ENCODE measurements around the gene C11orf98. TPM values are rescaled to one million over a fixed set of nuclear protein-coding genes. Genes with fewer than 3 reads are reported as not detected.
"Not testable (repeated sequence)": the region's sequence is repeated elsewhere in the genome, so short reads cannot be mapped to it uniquely, and the experiment has no call there.

The C11orf98 gene
- total RNA-seq, 2 experiments from 2014 or later = 14.3 to 18.5 TPM

- ChIA-PET CTCF (no interaction called here), POLR2A (no interaction called here)
- Histone ChIP-seq H3K9me3 (ENCODE audit: control insufficient read depth in 1 of 2, insufficient read depth in 1 of 2, low read length in 2 of 2) (no peaks in the 10 kb centered on the region), H3K4me1 (ENCODE audit: insufficient read depth, low read length) (peaks cover 19% of the 10 kb centered on the region), H3K4me3 (ENCODE audit: low read length) (no peak overlapping the region), H3K27me3 (ENCODE audit: control insufficient read depth in 1 of 2, insufficient read depth in 2 of 2, low read length in 2 of 2) (no peaks in the 10 kb centered on the region), H3K36me3 (ENCODE audit: insufficient read depth, low read length) (no peaks in the 10 kb centered on the region), H3K27ac (ENCODE audit: low read depth in 1 of 2, low read length in 2 of 2) (no peak overlapping the region)
- intact Hi-C loops (cut with DNase I, micrococcal nuclease) = no loop called here
- H3K36me3 Mint-ChIP-seq (ENCODE audit: low read depth) = peaks cover 18% of the 10 kb centered on the region
- DNase-seq = peak in 2 of 14 experiments; percentile 41 to 58
- no peaks in the 10 kb centered on the region for H3K9me3 Mint-ChIP-seq
- peaks cover 21% of the 10 kb centered on the region for H3K4me1 Mint-ChIP-seq (ENCODE audit: low read depth)
- H3K4me3 Mint-ChIP-seq = no peak overlapping the region
- no peak for TF ChIP-seq CTCF (IDR thresholded peaks at IDR 0.05)
- ATAC-seq (ENCODE audit: poor library complexity) = no peak
- peak overlapping the region; percentile 32 for H3K27ac Mint-ChIP-seq
- no peaks in the 10 kb centered on the region for H3K27me3 Mint-ChIP-seq
These were observed 37.2 kb upstream of the C11orf98 start for GRCh38 chr11:62702246-62702645.

- CTCF ChIA-PET = interaction anchor here (0.6 to 2.7 kb wide), 17 partner anchors 8 to 300 kb away, joined by 3 to 14 read pairs (median 4); partner anchors contain the start of genes C11orf98, CSKMT, EML3 and MTA2
- no peaks in the 10 kb centered on the region for H3K9me3 ChIP-seq (ENCODE audit: control insufficient read depth in 1 of 2, insufficient read depth in 1 of 2, low read length in 2 of 2)
- ATAC-seq (ENCODE audit: poor library complexity) (peak; percentile 93), DNase-seq (peak; percentile 65 to 89 (median 74))
- H3K27ac ChIP-seq (ENCODE audit: low read depth in 1 of 2, low read length in 2 of 2) = no peak overlapping the region
- no peak overlapping the region for H3K4me3 ChIP-seq (ENCODE audit: low read length)
- TF ChIP-seq CTCF (IDR thresholded peaks at IDR 0.05) = peak; percentile 89
- Mint-ChIP-seq H3K9me3 (no peaks in the 10 kb centered on the region), H3K36me3 (ENCODE audit: low read depth) (peaks cover 31% of the 10 kb centered on the region), H3K4me3 (no peak overlapping the region), H3K27me3 (no peaks in the 10 kb centered on the region), H3K4me1 (ENCODE audit: low read depth) (peaks cover 7% of the 10 kb centered on the region), H3K27ac (no peak overlapping the region)
- H3K4me1 ChIP-seq (ENCODE audit: insufficient read depth, low read length) = peaks cover 4% of the 10 kb centered on the region
- H3K36me3 ChIP-seq (ENCODE audit: insufficient read depth, low read length) = peaks cover 24% of the 10 kb centered on the region
- H3K27me3 ChIP-seq (ENCODE audit: control insufficient read depth in 1 of 2, insufficient read depth in 2 of 2, low read length in 2 of 2) = no peaks in the 10 kb centered on the region
- POLR2A ChIA-PET = interaction anchor here (0.6 to 2.0 kb wide), 9 partner anchors 29 to 270 kb away, joined by 3 to 9 read pairs (median 4); partner anchors contain the start of genes C11orf98, CSKMT, HNRNPUL2 and INTS5
- intact Hi-C loops (cut with DNase I, micrococcal nuclease) = loop anchor here (1.0 to 2.0 kb wide), 4 partner anchors 101 to 300 kb away; no protein-coding TSS in a partner anchor
These were observed 29.6 kb upstream of the C11orf98 start for GRCh38 chr11:62694455-62695167.

GRCh38 chr11:62693624-62694023 is 28.6 kb upstream of the C11orf98 start:
- H3K4me3 Mint-ChIP-seq; DNase-seq; H3K27ac Mint-ChIP-seq; H3K9me3 Mint-ChIP-seq; H3K9me3 ChIP-seq (ENCODE audit: control insufficient read depth in 1 of 2, insufficient read depth in 1 of 2, low read length in 2 of 2); ATAC-seq (ENCODE audit: poor library complexity); H3K4me3 ChIP-seq (ENCODE audit: low read length); H3K4me1 Mint-ChIP-seq (ENCODE audit: low read depth); H3K27me3 Mint-ChIP-seq; H3K27ac ChIP-seq (ENCODE audit: low read depth in 1 of 2, low read length in 2 of 2); H3K27me3 ChIP-seq (ENCODE audit: control insufficient read depth in 1 of 2, insufficient read depth in 2 of 2, low read length in 2 of 2); H3K4me1 ChIP-seq (ENCODE audit: insufficient read depth, low read length): not testable (repeated sequence)
- ChIA-PET CTCF (interaction anchor here (1.1 to 2.7 kb wide), 5 partner anchors 13 to 269 kb away, joined by 3 to 14 read pairs (median 8); partner anchors contain the start of genes EML3 and ROM1), POLR2A (interaction anchor here (0.6 to 2.0 kb wide), 8 partner anchors 34 to 302 kb away, joined by 3 to 9 read pairs (median 4); partner anchors contain the start of genes HNRNPUL2, INTS5 and TUT1)
- peaks cover 24% of the 10 kb centered on the region for H3K36me3 ChIP-seq (ENCODE audit: insufficient read depth, low read length)
- H3K36me3 Mint-ChIP-seq (ENCODE audit: low read depth) = peaks cover 31% of the 10 kb centered on the region
- intact Hi-C loops (cut with DNase I, micrococcal nuclease) = loop anchor here (1.0 to 2.0 kb wide), 4 partner anchors 100 to 299 kb away; no protein-coding TSS in a partner anchor

Data from CD4-positive, alpha-beta T cell (primary cell).